Measurements from ENCODE around the gene IL1B.
"Not testable (repeated sequence)": the region's sequence is repeated elsewhere in the genome, so short reads cannot be mapped to it uniquely, and the experiment has no call there.

Gene IL1B

DNA sequence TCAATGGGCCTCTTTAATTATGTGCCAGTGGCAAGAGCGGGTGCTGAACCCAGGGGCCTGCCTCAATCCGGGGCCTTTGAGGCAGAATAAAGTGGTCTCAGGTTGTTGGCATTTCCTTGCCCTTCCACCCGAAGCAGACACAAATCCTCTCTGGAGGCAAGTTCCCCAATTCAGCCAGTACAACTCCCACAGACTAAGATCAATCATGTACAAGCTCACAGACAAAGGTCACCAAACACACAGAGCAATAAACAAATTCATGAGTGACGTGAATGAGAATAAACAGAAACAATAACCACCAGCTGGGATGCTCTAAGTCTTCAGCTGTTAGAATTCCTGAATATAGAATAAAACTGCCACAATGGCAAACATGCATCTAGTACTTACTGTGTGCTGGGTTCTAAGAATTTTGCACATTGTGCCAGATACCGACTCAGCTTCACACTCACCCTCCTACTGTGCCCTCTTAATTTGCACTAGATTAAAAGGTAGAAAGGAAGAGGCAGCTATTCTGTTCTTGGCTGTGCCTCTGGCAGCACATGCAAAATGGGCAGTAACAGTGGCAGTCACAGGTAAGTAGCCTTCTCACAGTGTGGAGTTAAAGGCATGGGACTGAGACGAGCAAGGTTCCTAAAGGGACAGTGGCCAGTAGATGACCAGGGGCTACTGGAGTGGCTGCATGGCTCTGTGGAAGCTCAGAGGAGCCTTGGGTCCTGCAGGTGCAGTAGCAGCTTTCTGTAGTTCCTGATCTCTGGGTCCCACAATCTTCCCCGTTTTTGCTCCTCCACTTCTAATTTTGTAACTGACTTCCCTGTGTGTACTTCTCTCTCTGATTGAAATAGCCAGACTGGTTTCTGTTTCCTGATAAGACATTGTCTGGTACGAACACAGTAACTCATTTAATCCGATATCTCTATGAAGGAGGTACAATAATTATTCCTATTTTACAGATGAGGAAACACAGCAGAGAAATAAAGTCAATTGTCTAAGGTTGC lies 34.6 kb upstream of the IL1B start:
- no peak overlapping the region for H3K4me3 ChIP-seq (ENCODE audit: low read depth, low read length)

DNA sequence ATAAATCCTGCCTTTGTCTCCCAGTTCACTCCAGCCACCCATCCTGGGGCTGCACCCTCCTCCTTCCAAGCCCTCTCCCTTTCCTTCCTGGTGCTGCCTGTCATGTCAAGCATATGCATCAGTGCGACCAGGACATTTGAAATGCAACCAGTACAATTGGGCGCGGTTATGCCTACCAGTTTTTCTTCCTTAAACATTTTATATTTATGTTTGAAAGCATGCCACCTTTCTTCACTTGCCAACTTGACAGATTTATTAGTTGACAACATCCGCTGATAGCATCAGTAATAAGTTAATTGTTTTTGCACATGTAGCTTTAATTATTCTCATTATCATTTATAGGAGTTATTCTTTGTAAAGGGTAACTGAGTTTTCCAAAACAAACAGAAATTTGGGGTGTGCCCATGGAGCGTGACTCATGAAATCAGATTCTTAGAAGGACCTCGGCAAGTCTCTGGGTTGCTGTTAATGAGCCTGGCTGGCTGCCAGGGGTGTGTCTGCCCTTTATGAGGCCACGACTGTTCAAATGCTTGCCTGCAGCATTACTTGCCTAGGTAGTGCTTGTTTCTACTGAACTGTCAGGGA lies 32.8 kb upstream of the IL1B start:
- peak; percentile 22 for DNase-seq (ENCODE audit: low read depth)
- H3K4me3 ChIP-seq (ENCODE audit: low read depth, low read length) = no peak overlapping the region

More for the DNA sequence above, 34.6 kb upstream of the IL1B start:
- DNase-seq (ENCODE audit: low read depth) = no peak
- TF ChIP-seq, protein P1, sequence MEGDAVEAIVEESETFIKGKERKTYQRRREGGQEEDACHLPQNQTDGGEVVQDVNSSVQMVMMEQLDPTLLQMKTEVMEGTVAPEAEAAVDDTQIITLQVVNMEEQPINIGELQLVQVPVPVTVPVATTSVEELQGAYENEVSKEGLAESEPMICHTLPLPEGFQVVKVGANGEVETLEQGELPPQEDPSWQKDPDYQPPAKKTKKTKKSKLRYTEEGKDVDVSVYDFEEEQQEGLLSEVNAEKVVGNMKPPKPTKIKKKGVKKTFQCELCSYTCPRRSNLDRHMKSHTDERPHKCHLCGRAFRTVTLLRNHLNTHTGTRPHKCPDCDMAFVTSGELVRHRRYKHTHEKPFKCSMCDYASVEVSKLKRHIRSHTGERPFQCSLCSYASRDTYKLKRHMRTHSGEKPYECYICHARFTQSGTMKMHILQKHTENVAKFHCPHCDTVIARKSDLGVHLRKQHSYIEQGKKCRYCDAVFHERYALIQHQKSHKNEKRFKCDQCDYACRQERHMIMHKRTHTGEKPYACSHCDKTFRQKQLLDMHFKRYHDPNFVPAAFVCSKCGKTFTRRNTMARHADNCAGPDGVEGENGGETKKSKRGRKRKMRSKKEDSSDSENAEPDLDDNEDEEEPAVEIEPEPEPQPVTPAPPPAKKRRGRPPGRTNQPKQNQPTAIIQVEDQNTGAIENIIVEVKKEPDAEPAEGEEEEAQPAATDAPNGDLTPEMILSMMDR (IDR thresholded peaks at IDR 0.05; ENCODE audit: insufficient read depth, low read depth, low read length, missing control alignments) = no peak

DNA sequence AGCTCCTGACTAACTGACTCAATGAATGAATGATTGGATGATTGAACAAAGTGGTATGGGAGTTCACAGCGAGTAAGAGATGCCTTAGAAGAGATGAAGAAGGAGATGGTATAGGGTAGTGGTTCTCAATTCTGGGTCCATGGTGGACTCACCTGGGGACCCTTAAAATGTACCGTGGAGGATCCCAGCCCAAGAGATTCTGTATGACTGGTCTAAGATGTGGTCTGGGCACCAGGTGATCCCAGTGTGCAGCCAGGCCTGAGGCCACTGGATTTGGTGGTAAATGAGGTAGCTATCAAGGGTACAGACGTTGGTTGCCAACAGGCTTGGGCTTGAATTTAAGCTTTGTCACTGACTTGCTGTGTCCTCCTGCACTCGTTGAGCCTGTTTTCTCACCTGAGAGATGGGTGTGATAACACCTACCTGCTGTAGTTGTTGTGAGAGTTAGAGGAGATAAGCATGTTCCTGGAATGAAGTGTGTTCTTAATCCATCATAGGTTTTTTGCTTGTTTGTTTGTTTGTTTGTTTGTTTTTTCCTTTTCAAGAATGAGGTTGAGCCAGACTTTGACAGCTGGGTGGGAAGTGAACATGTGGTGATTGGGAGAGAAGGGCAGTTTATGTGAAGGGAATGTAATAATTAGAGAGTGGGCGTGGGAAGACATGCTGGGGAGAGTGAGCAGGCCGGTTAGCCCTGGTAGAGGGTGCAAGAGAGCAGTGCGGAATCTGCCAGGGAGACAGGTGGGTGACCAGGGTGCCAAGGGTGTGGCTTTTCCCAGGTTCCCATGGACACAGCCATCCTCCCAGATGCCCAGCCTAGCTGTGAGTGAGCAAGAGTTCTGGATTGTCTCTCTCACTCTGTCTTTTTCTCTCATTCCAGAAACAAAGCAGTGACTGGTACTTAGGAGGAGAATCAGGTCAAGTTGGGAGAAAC lies 31.4 kb upstream of the IL1B start:
- TF ChIP-seq, protein P1 (IDR thresholded peaks at IDR 0.05; ENCODE audit: insufficient read depth, low read depth, low read length, missing control alignments) = no peak
- no peak for DNase-seq (ENCODE audit: low read depth)
- no peak overlapping the region for H3K4me3 ChIP-seq (ENCODE audit: low read depth, low read length)

More for the DNA sequence above, 32.8 kb upstream of the IL1B start:
- TF ChIP-seq, protein P1 (IDR thresholded peaks at IDR 0.05; ENCODE audit: insufficient read depth, low read depth, low read length, missing control alignments) = no peak

DNA sequence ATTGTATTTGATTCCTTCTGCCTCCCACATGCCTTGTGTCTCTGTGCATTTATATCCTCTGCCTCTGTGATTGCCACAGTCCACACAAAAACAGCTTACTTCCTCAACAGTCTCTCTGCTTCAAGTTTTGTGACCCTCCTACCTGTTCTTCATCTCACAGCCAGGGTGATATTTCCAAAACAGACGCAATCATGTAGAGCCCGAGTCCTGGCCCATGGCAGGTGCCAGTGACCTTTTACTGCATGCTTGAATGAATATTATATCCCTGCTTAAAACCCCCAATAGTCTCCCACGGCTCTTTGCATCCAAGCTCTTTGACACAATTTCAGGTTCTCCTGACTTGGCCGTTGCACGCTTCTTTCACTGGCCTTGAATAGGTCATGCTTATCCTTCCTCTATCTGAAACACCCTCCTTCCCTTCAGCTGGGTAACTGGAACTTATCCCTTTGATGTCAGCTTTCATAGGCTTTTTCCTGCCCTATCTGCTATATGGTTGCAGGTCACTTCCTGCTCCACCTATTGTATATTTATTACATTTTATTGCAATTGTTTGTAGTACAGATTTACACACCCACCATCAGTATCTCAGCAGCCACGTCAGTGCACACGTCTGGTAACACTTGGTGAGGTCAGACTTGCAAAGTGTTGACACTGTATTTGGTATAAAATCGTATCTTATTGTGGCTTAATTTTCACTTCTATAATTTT lies 29.7 kb upstream of the IL1B start:
- no peak for DNase-seq (ENCODE audit: low read depth)
- TF ChIP-seq, protein P1 (IDR thresholded peaks at IDR 0.05; ENCODE audit: insufficient read depth, low read depth, low read length, missing control alignments) = no peak
- H3K4me3 ChIP-seq (ENCODE audit: low read depth, low read length) = no peak overlapping the region

DNA sequence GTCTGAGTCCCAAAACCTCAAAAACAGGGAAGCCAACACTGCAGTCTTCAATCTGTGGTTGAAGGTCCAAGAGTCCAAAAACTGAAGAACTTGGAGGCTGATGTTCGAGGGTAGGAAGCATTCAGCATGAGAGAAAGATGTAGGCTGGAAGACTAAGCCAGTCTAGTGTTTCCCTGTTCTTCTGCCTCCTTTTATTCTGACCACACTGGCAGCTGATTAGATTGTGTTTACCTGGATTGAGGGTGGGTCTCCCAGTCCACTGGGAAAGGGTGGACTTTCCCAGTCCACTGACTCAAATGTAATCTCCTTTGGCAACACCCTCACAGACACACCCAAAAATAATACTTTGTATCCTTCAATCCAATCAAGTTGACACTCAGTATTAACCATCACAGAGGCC lies 27.5 kb upstream of the IL1B start:
- TF ChIP-seq, protein P1 (IDR thresholded peaks at IDR 0.05; ENCODE audit: insufficient read depth, low read depth, low read length, missing control alignments) = no peak
- H3K4me3 ChIP-seq (ENCODE audit: low read depth, low read length) = no peak overlapping the region
- DNase-seq (ENCODE audit: low read depth) = no peak

DNA sequence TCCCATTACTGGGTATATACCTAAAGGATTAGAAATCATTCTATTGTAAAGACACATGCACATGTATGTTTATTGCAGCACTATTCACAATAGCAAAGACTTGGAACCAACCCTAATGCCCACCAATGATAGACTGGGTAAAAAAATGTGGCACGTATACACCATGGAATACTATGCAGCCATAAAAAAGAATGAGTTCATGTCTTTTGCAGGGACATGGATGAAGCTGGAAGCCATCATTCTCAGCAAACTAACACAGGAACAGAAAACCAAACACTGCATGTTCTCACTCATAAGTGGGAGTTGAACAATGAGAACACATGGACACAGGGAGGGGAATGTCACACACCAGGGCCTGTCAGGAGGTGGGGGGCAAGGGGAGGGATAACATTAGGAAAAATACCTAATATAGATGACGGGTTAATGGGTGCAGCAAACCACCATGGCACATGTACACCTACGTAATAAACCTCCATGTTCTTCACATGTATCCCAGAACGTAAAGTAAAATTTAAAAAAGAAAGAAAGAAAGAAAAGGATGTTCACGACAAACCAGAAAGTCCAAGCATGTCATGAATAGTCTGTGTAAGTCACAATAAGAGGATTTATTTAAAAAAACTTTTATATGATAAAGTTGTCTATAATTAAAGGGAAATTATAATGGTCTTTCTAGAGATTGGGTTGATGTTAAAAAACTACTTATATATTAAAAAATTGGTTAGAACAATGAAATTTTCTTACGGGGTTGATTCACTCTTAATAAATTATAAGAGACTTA lies 23.0 kb upstream of the IL1B start:
- DNase-seq (ENCODE audit: low read depth); H3K4me3 ChIP-seq (ENCODE audit: low read depth, low read length): not testable (repeated sequence)

All from GM12865 (cell line).